Amniotic epithelial cell (primary cell): ENCODE results near the gene ALOX15B.
"Not testable (repeated sequence)": the region's sequence is repeated elsewhere in the genome, so short reads cannot be mapped to it uniquely, and the experiment has no call there.

ENCODE experiments used
- DNase-seq: peaks from one replicate; pipeline ENCODE4 v3.0.0-alpha.2; 2010; ENCODE audit warnings: low read depth

ALOX15B gene

DNA sequence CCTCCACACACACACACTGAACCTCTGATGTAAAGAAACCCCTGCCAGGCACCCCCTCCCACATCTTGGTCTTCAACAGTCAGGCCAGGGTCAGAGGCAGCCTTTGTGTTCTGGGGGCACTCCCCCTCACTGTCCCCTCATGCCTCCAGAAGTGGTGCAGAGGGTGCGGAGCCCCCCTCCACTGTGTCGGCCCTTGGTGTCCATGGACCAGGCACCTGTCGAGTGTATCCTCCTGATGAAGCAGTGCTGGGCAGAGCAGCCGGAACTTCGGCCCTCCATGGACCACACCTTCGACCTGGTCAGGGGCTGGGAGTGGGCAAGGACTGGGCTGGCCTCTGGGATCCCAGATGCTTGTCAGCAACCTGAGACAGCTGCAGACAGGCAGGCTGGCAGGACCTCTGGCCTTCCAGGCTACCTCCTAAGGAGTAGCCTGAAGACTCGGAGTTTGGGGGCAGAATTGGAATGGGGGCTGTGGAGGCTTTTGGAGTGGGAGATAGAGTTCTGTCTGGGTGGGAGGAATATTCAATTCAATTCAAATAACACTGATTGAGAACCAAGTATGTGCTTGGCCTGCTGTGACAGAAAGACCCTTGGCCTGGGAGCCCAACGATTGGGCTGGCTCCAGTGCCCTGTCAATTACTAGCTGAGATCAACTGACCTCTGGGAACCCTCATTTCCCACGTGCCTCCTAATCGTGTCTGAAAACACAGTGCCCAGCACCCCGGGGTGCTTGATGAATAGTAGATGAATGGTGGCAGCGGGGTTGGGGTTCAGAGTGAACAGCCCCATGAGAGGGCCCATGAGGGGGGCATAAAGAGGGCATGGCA, 24.9 kb upstream of the ALOX15B start:
- DNase-seq: no peak

DNA sequence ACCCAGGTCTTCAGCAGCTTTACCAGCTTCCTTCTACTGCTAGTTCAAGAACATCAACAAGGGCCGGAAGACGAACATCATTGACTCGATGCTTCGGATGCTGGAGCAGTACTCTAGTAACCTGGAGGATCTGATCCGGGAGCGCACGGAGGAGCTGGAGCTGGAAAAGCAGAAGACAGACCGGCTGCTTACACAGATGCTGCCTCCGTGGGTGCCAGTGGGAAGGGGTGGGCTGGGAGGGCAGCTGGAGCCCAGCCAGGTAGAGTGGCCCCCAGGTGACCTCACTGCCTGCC, 24.4 kb upstream of the ALOX15B start:
- DNase-seq: no peak

DNA sequence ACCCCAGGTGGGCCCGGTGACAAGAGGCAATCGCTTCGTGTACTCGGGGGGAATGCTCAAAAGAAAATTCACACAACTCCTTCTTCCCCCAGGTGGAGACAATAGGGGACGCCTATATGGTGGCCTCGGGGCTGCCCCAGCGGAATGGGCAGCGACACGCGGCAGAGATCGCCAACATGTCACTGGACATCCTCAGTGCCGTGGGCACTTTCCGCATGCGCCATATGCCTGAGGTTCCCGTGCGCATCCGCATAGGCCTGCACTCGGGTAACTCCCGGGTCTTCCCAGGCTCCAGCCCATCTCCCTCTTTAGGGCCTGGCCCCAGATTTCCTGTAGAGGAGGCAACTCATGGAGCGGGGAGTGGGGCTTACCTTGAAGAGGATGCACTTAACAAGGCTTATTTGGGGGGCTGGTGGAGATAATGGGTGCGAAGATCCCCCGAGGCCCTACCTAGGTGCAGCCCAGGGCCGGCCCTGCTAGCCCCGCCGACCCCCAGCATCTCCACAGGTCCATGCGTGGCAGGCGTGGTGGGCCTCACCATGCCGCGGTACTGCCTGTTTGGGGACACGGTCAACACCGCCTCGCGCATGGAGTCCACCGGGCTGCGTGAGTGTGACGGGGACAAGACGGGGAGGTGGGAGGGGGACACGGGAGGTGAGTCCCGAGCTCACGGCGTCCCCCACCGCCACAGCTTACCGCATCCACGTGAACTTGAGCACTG, 23.5 kb upstream of the ALOX15B start:
- DNase-seq: no peak

DNA sequence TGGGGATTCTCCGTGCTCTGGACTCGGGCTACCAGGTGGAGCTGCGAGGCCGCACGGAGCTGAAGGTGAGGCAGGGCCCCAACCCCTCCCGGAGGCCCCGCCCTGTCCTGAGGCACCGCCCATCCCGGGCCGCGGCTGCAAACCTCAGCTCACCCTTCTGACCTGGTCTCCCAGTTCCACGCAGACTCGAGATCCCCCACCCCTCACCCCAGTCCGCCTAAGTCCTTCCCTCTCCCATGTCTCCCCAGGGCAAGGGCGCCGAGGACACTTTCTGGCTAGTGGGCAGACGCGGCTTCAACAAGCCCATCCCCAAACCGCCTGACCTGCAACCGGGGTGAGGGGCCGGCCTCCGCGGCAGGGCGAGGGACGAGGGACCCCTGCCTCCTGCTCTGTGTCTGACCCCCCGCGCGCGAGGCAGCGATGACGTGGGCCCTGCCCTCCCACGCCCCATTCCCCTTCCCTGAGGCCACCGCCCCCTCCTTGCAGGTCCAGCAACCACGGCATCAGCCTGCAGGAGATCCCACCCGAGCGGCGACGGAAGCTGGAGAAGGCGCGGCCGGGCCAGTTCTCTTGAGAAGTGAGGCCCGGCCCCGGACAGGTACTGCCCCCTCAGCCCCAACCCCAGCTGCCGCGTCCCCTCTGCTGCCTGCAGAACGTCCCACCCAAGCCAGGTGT, 22.8 kb upstream of the ALOX15B start:
- no peak for DNase-seq

DNA sequence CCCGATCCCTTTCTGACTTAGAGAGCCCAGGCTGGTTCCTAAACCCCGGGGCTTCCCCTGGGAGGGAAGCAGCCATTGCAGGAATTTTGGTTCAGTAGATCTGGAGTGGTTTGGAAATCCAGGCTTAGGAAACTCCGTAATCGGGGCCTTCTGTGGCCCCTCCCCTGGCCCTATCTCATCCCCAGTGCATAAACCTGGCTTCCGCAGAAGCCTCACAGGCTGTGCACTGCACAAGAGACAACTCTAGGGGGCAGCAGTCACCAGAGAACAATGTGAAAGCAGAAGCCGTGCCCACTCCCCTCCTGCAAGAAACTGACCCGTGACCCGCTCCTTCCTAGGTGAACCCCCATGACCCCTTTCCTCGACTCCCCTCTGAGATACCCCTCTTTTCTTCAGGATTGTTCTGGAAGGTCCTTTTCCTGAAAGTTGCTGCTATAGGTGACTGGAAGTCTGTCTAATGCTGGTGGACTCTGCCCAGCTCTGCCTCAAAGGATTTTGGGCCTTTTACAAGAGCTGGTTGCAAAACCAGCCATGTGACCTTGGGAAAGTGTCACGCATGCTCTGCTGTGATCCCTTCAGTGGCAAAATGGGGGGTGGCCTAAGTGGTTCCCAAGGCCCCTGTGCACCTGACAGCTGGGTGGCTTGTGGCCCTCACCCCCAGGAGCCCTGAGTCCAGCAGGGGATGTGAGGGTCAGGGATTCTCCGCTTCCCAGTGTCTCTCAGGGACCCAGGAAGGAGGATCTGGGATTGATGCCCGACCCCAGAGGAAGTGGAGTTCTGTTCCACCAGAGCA, 22.0 kb upstream of the ALOX15B start:
- DNase-seq: peak; percentile 69

DNA sequence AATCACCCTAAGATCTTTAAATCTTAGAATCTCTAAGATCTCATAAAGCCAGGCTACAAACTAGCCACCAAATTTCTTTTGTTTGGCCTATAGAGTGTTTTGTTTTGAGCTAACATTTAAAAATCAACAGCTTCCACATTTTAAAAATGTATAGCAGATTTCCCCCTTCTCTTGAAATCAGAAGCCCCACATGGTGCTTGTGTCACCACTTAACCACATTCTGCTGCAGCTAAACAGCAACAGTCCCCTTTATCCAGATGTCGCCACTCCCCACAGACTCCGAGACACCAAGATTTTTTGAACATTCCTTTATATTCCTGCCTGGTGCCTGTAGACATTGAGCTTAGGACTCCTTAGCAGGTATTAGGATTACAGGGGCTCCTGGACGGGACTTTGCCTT, 20.4 kb upstream of the ALOX15B start:
- no peak for DNase-seq

DNA sequence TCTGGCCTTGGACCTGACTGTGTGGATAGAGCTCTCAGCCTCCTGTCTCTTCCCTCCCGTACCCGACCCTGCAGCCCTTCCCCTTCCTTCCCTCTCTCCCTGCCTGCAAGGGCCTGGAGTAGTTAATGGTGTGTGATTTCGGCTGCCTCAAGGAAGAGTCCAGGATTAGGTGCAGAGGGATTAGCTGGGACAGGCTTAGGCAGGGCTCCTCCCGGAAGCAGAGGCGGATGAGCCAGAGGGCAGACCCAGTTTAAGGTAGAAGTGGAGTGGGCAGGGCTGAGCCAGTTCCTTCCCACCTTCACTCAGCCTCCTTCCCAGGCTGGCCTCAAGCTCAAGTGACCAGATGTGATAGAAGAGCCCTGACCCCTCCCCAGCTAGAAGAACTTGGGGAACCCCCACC, 19.7 kb upstream of the ALOX15B start:
- no peak for DNase-seq

DNA sequence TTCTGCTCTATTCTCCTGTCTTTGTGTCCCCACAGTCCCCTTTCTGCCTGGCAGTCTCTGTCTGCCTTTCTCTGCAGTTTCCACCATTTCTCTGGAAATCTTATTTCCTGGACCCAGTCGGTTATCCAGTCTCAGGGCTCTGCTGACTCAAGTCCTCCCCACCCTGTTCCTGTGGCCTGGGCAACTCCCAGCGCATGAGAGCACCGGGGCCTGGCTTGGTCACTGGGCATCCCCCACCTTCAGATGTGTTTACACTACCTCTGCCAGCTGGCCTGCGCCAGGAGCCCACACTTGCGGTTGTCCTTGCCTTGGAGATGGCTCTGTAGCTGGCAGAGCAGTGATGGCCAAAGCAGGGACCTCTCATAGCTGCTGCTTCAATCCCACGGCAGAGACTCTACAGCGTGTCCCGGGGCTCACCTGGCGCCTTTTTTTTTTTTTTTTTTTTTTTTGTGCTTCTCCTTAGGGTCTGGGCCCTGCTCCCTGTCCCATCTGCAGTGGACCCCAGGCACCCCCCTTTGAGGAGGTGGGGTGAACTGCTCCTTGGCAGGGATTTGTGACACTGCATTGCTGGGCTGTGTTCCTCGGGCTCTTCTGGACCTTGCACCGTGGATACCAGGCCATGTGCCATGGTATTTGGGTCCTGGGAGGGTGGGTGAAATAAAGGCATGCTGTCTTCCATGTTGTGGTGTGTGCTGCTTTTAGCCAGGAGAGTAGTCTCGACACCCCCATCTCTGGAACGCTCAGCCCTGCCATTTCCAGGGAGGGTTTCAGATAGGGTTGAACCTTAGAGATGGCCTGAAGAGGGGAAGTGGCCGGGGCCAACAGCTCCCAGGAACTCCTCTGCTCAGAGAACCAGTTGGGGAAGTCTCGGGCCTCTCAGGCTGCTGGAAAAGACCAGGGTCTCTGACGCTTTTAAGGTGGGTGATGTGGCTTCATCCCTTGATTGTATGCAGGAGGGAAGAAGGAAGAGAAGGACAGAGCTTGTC, 18.9 kb upstream of the ALOX15B start:
- peak; percentile 69 for DNase-seq

DNA sequence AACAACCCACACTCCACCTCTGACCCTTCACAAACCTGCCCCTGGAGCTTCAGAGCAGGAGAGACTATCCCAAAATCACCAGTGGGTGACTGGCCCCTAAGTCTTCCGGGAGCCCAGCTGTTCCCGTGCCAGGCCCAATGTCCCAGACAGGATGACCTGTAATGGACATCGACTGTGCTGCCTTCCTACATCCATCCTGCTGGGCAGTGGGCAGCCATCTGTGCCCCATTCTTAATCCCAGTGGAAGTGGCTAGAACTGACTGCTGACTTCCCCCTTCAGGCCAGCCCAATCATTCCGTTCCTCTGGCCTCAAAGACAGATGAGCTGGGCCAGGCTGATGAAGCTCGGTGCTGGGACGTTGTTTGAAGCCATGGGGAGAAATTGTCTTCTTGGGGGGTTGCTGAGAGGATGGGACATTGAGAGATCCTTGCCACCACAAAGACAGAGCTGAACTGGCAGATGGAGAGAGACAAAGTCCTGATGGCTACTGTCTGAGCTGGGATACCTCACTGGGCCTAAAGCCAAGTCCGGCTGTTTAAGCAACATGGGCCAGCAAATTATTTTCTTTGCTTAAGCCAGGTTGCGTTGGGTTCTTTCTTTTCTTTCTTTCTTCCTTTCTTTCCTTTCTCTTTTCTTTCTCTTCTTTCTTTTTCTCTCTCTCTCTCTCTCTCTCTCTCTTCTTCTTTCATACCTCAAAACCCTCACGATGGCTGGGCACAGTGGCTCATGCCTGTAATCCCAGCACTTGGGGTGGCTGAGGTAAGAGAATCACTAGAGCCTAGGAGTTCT, 17.9 kb upstream of the ALOX15B start:
- DNase-seq: no peak

DNA sequence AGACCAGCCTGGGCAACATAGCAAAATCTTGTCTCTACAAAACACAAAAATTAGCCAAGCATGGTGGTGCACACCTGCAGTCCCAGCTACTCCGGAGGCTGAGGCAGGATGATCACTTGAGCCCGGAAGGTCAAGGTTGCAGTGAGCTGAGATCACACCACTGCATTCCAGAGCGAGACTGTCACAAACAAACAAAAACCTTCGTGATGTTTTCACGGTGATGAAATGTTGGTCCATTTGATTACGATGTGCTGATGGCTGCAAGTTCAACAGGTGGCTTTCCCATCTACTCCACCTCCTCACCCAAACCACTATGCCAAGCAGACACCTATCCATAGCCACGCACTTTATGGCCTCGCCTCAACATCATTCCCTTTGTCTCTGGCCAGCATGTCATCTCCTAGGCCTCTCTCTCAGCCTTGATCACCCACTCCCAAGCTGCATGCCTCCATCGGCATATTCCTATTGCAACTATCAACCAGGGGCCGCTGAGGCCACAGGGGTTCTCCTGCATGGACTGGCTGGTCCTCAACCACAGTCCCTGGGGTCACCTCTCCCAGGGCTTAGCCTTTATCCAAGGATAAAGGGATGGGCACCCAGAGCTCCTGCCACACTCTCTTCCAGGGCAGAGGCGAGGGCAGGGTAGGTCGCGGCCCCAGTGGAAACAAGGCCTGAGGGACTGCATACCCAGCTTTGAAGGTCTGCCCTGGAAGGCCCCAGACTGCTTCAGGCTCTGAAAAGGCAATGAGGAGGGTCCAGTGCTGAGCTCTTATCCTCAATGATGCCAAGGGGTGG, 17.1 kb upstream of the ALOX15B start:
- DNase-seq: no peak

DNA sequence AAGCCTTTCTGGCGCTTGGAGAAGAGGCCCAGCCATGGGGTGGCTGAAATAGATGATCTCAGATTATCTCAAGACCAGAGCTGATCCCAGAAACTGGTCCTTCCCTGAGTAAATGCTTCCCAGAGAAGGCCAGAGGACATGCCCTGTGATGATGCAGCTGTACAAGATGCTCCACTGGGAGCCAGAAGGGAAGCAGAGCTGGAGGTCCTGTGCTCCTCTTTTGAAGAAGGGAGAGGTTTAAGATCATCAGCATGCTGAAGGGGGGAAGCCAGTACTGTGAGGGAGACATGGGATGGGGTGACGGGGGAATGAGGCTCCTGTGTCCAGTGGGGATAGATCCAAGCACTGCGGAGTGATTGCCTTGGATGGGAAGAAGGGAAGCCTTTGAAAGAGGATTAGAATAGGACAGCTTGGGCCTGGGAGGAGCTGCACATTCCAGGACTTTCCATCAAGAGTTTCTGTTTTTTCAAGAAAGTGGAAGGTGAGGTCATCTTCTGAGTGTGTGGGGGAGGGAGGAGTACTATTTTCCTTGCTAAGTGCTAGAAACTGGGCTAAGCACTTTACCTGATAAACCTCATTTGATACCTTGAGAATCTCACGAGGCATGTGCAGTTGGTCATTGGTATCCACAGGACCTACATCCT, 16.4 kb upstream of the ALOX15B start:
- peak; percentile 74 for DNase-seq

DNA sequence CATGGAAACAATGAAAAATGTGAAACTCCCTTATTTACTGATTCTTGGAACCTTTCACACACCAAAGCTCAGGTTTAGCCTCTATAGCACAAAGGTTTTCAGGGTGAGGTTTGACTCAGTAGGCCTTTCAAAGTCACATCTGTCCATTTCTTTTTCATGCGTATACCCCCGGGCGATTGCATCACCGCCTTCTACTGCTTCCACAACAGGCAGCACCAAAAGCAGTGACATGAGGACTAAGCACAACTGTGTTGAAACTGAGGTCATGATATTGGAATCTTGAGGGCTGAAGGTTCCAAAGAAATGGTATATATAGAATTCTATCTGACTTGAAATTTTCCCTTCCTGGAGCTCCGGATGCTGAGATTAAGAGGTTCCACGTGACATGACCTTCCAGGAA, 14.7 kb upstream of the ALOX15B start:
- DNase-seq: not testable (repeated sequence)

DNA sequence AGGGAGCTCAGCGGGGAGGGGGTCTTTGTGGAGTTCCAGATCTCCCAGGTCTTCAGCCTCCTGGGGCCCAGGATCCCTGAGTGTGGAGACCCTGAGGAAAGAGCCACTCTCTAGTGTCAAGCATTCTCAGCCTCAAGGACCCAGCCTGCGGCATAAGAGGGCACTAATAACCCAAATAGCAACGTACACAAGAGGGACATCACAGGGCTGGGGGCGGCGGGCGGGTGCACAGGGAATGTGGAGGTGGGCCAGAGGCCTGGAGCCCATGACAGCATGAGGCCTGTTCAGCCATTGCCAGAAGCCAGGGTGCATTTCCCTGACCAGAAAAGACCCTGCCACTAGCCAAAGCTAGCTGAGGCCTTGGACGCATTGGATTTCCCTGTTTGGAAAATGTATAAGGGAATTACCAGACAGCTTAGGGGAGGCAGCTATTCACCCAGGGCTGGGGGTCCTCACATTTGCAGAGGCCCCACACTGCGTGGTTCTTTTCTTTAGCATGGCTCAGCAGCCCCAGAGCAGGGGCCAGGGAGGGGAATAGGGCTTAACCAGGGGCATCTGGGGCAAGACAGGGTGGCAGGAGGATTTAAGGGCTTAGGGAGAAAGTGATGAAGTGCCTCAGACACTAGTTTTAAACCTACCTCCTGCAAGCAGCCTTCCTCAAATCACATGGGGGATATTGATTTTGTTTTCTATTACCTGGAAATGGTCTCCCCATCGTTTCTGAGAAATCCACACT, 13.5 kb upstream of the ALOX15B start:
- DNase-seq: no peak

DNA sequence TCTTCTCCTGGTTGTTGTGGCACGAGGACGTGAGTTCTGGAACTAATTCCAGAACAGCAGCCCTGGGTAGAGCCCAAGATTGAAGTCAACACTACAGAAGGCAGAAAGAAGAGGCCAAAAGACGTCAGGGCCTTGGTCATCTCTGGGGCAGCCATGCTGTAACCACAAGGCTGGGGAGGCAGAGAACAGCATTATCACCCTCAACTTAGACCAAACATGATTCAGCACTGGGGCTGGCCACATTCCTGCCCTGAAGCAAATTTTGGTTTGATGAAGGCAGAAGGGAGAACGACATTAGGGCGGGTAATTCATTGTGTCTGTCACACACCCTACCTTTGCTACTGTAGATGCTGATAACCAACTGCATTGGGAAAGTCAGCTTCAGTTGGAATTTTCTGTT, 9.7 kb upstream of the ALOX15B start:
- DNase-seq: peak; percentile 51

DNA sequence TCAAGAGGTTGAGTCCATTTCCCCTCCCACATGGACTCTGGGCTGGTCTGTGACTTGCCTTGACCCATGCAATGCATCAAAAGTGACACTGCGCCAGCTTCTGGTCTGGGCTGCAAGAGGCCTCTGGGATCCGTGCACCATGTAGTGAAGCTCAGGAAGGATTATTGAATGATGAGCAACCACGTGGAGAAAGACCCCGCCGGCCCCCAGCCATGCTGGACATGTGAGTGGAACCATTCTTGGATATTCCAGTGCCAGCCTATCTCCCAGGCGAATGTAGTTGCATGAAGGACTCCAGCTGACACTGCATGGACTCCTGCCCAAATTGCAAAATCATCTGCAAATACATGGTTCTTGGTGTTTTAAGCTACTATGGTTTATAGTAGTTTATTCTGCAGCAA, 7.6 kb upstream of the ALOX15B start:
- DNase-seq: peak; percentile 60

DNA sequence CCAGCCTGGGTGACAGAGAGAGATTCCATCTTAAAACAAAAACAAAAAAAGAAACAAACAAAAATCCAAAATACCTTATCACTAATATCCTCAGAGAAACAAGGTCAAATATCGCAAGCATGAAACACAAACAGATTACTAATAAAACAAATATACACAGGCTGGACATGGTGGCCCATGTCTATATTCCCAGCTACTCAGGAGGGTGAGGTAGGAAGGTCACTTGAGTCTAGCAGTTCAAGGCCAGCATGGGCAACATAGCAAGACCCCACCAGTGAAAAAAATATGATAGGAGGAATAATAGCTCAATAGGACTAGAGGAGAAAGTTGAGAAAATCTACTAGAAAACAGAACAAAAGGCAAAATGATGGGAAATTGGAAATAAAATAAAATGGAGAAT, 6.9 kb upstream of the ALOX15B start:
- DNase-seq: no peak

DNA sequence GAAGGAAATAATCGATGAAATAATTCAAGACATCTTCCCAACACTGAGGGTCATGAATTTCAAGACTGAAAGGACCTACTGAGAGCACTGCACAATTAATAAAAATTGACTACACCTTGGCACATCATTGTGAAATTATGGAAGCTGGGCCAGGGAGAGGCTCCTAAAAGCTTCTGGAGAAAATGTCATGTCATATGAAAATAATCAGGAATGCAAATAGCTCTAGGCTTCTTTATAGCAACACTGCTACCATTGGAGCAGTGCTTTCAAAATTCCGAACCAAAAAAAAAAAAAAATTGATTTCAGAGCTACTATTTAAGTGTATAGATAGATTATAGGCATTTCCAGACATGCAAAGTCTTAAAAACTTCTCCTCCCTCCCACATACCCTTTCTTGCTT, 6.4 kb upstream of the ALOX15B start:
- DNase-seq: no peak

DNA sequence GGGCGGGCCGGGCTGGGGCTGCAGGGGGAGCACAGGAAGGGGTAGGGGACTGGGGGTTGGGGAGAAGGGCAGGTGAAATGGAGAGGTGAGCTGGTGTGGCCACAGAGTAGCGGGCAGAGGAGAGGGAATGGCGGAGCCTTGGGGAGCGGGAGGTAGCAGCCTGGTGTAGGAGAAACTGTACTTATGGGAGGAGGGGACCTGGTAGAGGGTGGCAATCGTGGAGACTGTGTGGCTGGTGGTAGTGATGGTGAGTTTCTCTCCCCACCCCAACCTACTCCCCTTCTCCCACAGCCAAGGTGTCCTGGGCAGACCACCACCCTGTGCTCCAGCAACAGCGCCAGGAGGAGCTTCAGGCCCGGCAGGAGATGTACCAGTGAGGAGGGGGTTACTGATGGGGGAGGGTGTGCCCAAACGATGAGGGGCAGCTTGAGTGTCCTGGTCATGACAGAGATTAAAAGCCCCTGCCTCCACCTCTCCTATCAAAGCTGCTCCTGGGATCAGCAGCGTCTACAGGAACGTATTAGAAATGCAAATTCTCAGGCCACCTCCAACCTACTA, 831 bp downstream of the ALOX15B start:
- no peak for DNase-seq
